ENCODE data around the gene CLNS1A. TPM values are rescaled to one million over a fixed set of nuclear protein-coding genes. Genes with fewer than 3 reads are reported as not detected.

Gene CLNS1A
- 10 to 100 TPM; 44.1 to 81.7 TPM for total RNA-seq

- H3K4me1 ChIP-seq: peaks cover 22% of the 10 kb centered on the region
- H3K27me3 ChIP-seq: no peaks in the 10 kb centered on the region
- H3K9me3 ChIP-seq: no peaks in the 10 kb centered on the region
- TF ChIP-seq, protein P1, sequence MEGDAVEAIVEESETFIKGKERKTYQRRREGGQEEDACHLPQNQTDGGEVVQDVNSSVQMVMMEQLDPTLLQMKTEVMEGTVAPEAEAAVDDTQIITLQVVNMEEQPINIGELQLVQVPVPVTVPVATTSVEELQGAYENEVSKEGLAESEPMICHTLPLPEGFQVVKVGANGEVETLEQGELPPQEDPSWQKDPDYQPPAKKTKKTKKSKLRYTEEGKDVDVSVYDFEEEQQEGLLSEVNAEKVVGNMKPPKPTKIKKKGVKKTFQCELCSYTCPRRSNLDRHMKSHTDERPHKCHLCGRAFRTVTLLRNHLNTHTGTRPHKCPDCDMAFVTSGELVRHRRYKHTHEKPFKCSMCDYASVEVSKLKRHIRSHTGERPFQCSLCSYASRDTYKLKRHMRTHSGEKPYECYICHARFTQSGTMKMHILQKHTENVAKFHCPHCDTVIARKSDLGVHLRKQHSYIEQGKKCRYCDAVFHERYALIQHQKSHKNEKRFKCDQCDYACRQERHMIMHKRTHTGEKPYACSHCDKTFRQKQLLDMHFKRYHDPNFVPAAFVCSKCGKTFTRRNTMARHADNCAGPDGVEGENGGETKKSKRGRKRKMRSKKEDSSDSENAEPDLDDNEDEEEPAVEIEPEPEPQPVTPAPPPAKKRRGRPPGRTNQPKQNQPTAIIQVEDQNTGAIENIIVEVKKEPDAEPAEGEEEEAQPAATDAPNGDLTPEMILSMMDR (IDR thresholded peaks at IDR 0.05): peak in 1 of 7 experiments; percentile 12
- TF ChIP-seq POLR2A (IDR thresholded peaks at IDR 0.05): peak; percentile 50 to 87 (median 85)
- ATAC-seq (peak; percentile 98), DNase-seq (peak; percentile 83 to 90 (median 86))
- intact Hi-C loops (cut with DNase I): no loop called here
- WGBS, 2 donors: 0 to 1% methylated on average over 16 to 41 of the region's 41 CpGs
- peak within 1 kb of the TSS; percentile 70 to 100 for H3K4me3 ChIP-seq
- H3K36me3 ChIP-seq (replicated peaks in 1 of 2; ENCODE audit: insufficient read depth in 1 of 2, low read depth in 2 of 2): no peaks in the 10 kb centered on the region
- H3K27ac ChIP-seq: peak within 1 kb of the TSS; percentile 13 to 81 (median 54)
Observed at GRCh38 chr11:77637345-77638165, at the start of gene CLNS1A. Gene CLNS1A, minus strand, starts transcription at chr11:77637794. Its CDS starts 80 bp downstream, at chr11:77637714.

DNA sequence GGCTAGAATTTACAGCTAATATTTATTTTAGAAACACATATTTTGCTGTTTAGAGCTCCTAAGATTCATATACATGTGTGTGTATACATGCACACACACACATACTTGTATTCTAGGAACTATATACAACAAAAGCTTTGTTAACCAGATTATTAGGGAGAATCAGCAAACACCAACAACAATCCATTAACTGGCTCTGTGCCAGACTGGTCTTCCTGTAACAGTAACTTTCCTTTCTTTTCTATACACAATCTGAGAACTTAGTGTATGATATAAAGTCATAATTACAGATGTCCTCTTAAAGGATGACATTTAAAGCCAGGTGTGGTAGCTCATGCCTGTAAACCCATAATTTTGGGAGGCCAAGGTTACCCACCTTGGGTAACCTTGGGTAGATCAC, 49.5 kb upstream of the CLNS1A start:
- intact Hi-C loops (cut with DNase I): no loop called here
- TF ChIP-seq, protein P1 (IDR thresholded peaks at IDR 0.05): no peak
- no peak for TF ChIP-seq POLR2A (IDR thresholded peaks at IDR 0.05)
- no peaks in the 10 kb centered on the region for H3K9me3 ChIP-seq
- no peak overlapping the region for H3K27ac ChIP-seq
- peaks cover 0 to 16% of the 10 kb centered on the region in 2 donors for H3K36me3 ChIP-seq (replicated peaks in 1 of 2; ENCODE audit: insufficient read depth in 1 of 2, low read depth in 2 of 2)
- DNase-seq (no peak), ATAC-seq (no peak)
- H3K4me3 ChIP-seq: no peak overlapping the region
- H3K4me1 ChIP-seq: no peaks in the 10 kb centered on the region
- H3K27me3 ChIP-seq: no peaks in the 10 kb centered on the region

- no peak for ATAC-seq
- TF ChIP-seq, protein P1 (IDR thresholded peaks at IDR 0.05): no peak
- TF ChIP-seq POLR2A (IDR thresholded peaks at IDR 0.05): no peak
- Histone ChIP-seq H3K27me3 (no peaks in the 10 kb centered on the region), H3K27ac (no peak overlapping the region), H3K9me3 (no peaks in the 10 kb centered on the region), H3K4me1 (no peaks in the 10 kb centered on the region), H3K4me3 (no peak overlapping the region), H3K36me3 (replicated peaks in 1 of 2; ENCODE audit: insufficient read depth in 1 of 2, low read depth in 2 of 2) (peaks cover 0 to 20% of the 10 kb centered on the region in 2 donors)
- intact Hi-C loops (cut with DNase I): no loop called here
- DNase-seq: no peak
- 90 to 93% methylated on average over 3 of the region's 3 CpGs for WGBS, 2 donors
Observed at GRCh38 chr11:77677138-77677537, 39.5 kb upstream of the CLNS1A start.

- H3K36me3 ChIP-seq (replicated peaks in 1 of 2; ENCODE audit: insufficient read depth in 1 of 2, low read depth in 2 of 2): peaks cover 0 to 19% of the 10 kb centered on the region in 2 donors
- intact Hi-C loops (cut with DNase I): no loop called here
- 100% methylated on average over 1 of the region's 1 CpG for WGBS, 2 donors
- no peaks in the 10 kb centered on the region for H3K27me3 ChIP-seq
- H3K9me3 ChIP-seq: no peaks in the 10 kb centered on the region
- TF ChIP-seq POLR2A (IDR thresholded peaks at IDR 0.05): no peak
- TF ChIP-seq, protein P1 (IDR thresholded peaks at IDR 0.05): no peak
- ATAC-seq (no peak), DNase-seq (peak in 2 of 4 donors; percentile 3 to 67)
- no peak overlapping the region for H3K27ac ChIP-seq
- H3K4me1 ChIP-seq: peaks cover 10% of the 10 kb centered on the region
- no peak overlapping the region for H3K4me3 ChIP-seq
Observed at GRCh38 chr11:77672264-77672663, 34.7 kb upstream of the CLNS1A start.
